DMS53 (cell line): Measurements from ENCODE around the gene CAMTA1.
A peak's percentile ranks its signal among the peaks of the same experiment; 100 is the strongest.

Experiments used
- DNase-seq: peaks from one replicate; lab custom pipeline; 2025; lab: John Stamatoyannopoulos, UW

The CAMTA1 gene

DNA sequence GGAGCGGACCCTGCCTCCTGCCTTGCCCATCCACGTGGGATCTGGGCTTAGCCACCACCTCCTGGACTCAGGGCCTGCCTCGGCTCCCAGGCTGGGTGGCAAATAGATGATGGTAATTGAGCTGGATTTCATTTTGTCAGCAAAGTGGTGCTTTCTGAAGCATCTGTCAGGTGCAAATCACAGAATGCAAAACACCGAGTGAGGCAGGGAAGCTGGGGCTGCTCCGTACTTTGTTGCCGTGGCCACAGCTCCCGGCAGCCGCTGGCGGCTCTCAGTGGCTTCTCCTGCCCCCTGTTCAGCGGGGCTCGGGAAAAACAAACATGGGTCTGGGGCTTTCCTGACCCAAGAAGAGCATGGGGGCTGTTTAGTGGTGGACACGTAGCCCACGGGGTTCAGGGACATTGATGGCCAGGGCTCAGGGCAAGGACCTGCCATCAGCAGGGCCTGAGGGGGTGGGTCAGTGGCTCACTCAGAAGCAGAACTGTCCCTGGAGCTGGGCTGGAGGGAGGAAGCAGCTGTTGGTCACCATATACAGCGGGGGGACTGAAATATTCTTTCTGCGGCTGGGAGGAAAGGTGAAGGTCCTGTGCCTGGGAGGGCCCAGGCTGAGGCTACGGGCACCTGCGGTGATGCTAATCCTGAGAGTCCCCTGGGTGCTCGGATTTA is 855.8 kb downstream of the CAMTA1 start:
- DNase-seq, result no peak

DNA sequence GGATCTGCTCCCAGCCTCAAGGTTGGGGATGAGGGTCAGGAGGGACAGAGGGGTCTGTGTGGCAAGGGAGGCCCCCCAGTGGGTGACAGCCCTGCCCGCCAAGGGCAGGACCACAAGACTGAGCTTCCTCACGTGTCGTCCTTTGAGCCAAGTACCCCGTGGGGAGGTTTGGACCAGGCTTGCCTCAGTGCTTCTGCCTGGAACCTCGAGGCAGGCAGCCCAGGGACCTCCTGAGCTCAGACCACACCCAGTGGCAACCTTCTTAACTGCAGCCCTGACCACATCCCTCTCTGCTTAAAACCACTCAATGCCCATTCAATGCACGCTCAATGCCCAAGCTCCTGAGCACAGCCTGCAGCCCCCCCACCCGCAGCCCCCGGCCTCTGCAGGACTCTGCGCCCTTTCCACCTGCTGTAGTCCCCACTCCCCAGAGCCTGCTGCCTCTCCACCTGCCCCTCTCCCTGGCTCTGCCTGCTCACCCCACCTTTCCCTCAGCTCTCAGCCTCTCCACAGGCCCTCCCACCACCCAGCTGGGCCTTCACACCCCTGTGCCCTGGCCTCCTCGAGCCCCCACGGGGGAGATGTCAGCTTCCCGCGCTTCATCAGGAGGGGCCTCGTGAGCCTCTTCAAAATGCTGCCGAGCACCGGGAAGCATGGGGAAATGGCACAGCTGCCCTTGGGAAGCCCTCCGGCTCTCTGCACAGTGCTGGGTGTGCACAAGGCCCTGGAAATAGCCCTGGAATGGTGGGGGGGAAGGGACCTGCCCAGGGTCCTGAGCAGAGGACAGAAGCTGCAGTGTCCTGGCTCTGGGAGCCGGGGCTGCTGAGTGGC is 856.5 kb downstream of the CAMTA1 start:
- no peak for DNase-seq

DNA sequence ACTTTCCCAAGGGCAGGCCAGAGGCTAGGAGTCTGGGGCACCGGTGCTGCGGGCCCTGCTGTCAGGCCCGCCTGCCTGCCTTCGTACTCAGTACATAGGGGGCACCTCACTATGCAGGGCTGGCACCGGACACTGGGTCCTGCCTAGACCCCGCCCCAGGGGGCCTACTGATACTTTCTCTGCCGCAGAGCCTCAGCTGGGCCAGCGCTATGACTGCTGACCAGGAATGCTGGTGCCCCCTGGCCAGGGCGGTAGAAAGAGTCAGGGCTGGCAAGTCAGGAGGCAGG is 857.1 kb downstream of the CAMTA1 start:
- no peak for DNase-seq

DNA sequence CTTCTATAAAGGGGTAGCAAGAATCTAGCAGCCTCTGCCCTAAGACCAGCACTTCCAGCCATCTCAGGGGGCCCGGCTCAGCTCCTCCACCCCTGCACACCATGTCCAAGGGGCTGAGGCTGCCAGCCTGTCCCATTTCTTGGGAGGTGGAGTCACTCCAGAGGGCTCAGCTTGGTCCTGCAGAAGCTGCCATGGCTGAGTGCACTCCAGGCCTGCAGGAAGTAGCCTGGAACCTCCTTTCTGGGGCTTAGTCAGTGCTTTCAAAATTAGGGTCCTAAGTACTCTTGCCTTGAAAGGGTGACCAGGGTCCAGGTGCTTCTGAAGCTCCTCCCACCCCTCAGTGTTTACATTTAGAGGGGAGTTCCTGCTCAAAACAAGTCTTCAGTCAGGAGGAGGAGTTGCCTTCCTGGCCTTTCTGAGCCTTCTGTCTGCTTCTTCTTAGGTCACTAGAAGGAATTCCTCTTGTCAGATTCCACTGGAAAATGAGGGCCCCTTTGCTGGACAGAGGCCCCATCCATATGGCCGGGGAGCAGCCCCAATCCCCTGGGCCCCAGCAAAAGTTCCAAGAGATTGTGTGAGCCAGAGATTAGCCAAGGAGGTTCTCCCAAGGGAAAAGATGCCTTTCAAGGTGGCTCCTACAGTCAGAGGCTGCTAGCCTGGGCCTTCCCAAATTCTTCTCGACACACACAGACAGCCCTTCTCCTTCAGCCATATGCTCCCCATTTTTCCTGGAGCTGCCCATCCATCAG is 857.7 kb downstream of the CAMTA1 start:
- DNase-seq, result peak; percentile 19

DNA sequence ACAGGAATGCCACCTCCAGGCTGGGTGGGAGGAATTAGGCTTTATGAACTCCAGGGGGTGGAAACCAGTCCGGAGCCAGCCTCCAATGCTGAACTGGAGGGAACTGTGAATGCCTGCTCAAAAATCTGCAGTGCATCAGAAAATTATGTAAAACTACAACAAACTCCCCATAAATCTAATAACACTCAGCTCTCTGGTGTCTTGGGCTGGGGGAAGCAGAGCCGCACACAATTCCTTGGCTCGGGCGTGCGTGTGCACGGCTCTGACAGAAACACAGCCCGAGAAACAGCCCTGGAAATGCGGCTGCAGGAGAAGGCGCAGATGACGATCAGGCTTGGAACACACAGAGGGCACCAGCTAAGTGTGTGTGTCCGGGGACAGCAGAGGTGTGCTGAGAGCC is 858.3 kb downstream of the CAMTA1 start:
- no peak for DNase-seq

DNA sequence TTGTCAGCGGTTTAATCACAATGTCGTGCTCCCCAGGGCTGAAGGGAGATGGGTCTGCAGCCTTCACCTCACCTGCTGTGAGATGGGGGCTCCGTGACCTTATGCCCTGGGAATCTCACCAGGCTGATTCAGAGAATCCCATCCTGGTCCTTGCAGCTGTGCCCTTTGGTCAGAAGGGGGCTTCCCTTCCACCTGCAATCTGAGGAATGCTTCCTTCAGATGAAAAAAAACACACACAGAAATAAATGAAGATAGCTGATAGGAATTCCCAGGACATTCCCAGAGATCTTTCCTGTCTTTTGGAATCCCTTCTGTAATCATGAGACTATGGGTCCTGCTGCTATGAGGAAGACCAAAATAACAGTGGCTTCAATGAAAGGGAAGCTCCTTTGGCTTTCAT is 858.8 kb downstream of the CAMTA1 start:
- DNase-seq, result no peak

DNA sequence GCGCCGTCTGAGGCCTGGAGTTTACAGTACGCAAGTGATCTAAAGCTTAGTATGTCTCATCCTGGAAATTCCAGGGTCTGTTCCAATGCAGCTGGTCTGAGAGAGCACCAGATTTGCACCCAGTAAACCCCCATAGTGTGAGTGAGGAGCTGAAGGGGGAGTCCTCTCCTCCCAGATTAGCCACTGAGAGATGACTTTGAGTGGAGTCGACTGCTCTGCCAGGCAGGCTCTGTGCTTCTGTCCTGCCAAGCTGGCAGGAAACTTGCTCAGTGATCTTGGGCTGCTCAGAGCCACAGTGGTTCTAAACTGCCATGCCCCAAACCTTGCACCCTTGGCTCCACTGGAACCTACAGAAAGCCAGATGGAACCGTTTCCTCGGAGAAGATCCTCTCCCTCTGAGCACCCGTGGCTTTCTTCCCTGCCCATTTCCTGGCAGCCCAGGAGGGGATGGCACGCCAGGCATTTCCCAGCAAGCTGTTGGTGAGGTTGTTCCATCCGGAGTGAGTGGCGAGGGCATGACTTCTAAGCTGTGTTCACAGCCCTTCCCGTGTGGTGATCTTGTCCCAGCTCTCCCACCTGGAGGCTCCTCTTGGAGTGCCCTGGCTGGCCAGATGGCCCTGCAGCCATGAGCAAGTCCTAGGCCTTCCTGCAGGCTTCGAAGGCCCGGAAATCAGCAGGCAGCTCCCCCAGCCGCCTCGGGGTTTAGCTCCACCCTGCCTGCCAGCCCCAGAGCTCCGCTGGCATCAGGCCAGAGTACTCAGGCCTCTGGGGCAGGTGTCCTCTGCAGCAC is 859.9 kb downstream of the CAMTA1 start:
- peak; percentile 98 for DNase-seq

DNA sequence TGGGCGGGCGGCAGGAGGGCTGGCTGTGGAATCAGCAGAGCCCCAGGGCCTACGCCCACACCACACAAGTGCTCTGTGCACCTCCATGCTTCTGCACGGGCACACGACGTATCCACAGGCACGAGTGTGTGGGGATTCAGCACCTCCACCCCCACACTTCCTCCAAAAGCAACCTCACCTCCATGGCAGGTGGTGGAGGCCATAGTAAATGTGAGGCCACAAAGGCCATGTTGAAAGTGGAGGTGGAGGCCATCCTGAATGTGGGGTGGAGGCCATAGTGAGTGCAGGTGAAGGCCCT is 860.4 kb downstream of the CAMTA1 start:
- DNase-seq, result no peak

DNA sequence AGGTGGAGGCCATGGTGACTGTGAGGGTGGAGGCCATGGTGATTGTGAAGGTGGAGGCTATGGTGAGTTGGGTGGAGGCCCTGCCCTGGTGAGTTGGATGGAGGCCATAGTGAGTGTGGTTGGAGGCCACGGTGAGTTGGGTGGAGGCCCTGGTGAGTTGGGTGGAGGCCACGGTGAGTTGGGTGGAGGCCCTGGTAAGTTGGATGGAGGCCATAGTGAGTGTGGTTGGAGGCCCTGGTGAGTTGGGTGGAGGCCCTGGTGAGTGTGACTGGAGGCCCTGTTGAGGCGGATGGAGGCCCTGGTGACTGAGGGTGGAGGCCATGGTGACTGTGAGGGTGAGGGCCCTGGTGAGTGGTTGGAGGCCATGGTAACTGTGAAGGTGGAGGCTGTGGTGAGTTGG is 860.9 kb downstream of the CAMTA1 start:
- DNase-seq, result peak; percentile 31

DNA sequence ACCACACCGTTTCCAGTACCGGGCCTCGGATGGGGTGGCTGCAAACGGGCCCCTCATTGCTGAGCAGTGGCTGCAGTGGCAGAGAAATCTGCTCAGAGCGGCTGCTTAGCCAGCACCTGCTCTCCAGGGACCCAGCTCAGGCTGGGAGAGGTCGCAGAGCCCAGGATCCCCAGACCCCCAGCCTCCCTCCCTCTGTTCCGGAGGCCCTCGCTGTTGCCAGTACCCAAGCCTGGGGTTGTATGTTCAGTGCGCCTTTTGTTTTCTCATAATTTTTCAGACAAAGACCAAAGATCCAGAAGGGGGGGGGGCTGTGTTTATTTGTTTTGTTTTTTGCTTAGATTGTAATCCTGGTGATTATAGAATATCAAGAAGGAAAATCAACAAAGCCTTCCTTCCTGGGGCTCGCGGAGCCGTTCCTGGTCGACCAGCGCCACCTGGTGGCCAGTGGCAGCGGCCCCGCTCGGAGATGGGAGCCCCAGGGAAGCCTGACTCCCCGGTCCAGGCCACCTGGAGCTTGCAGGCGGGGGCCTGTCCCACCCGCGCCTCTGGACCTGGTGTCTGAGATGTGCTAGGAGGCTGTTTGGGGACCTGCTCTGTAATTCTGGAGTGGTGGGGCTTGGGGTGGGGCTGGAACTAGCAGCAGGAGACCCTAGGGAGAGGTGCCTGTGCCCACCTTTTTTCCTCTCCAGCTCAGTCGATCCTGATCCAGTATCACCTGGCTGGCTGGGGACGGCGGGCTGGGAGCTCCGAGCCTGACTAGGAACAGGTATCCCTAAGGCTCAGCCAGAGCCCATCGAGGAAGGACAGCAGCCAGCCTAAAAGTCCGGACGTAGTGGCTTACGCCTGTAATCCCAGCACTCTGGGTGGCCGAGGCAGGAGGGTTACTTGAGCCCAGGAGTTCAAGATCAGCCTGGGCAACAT is 862.0 kb downstream of the CAMTA1 start:
- DNase-seq, result peak; percentile 82

DNA sequence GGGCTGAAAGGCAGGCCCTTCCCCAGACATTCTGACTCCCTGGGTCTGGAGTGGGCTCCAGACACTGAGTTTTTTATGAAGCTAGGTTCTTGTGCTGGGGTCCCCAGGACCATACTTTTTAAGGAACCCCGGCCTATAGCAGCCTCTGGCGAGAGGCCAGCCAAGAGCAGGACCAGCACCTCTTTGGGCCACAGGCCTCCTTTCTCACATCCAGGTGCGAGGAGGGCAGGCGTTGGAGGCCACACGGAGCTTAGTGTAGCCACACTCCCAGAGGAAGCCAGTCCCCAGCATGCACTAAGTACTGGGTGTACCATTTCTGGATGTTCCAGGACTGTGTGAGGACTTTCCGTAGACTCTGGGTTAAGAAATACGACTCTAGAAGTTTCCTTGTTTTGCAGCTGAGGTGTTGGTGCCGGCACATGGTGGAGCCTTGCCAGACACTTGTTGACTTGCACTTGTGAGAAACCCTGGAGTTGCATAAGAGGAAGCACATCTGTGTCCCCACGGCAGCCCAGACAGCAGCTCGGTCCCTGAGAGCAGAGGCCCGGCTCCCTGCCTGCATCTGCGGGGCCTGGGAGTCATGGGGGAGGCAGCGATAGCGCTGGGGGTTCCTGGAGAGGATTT is 863.6 kb downstream of the CAMTA1 start:
- DNase-seq, result no peak

DNA sequence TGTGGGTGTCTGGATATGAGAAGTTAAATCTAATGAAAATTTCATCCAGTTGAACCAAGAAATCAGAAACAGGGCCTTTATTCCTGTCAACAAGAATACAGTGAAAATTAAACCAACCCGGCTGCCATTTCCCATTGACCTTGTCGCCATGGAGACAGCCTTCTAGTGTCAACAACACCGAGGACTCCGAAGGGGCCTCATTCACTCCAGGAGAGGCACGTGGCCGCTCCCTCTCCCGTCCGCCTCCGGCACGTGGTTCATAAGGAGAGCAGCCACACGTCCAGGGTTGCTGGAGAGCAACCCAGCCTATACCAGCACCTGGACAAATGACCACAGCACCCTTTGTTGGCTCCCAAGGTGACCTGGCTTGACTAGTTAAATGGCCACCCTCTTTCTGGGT is 865.5 kb downstream of the CAMTA1 start:
- DNase-seq, result peak; percentile 97

DNA sequence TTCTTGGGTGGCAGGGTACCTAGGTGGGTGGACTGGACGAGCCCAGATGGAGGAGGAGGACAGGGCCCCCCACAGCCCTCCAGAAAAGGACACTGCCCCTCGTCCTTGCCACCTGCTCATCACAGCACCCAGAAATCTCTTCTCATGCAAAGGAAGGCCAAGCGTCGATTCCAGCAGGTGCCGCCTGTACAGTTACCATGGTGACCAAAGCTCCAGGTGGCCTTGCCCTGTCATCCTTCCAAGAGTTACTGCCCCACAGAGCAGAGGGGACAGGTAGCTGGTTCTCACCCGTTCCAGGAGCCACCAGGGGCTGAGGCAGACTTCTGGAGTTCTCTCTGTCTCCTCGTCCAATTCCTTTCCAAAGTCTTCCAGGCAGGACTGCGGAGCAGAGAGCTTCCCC is 865.9 kb downstream of the CAMTA1 start:
- DNase-seq, result peak; percentile 95

DNA sequence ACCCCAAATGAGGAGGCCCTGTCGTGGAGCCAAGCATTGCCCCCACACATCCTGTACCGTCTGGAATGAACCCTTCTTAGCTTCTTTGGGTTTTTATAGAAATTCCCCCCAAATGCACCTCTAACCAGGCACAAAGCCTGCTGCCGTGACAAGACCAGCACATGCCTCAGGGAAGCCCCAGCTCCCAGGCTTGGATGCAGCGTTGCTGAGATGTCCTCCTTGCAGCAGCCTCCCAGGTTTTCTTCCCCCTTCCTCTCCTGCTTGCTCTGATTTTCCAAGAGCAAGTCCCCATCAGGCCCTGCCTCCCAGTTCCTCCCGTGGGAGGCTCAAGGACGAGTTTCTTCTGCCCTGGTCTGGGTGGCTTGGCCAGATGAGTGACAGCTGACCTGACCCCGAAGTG is 866.8 kb downstream of the CAMTA1 start:
- no peak for DNase-seq

DNA sequence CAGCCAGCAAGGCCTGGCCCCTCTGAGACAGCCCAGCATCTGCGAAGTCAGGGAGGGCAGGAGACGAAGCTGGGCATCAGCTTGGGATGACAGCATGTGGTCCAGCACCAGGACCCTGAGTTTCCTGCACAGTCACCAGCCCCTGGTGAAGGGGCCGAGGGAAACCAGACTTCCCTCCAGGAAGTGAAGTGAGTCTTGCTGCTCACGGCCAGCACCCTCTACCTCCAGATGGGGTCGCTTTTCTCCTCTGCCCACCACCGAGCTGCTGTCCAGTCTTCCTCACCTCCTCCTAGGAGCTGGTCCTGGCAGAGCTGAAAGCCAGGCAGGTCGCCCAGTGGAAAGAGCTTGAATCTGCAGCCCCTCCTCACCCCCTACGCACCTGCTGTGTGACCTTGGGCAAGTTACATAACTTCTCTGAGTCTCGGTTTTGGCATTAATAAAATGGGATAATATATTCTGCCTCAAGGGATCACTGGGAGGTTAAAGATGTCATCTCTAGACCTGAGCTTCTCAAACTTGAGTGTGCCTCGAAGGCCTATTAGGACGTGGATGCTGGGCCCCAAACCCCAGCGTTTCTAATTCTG is 867.4 kb downstream of the CAMTA1 start:
- no peak for DNase-seq

DNA sequence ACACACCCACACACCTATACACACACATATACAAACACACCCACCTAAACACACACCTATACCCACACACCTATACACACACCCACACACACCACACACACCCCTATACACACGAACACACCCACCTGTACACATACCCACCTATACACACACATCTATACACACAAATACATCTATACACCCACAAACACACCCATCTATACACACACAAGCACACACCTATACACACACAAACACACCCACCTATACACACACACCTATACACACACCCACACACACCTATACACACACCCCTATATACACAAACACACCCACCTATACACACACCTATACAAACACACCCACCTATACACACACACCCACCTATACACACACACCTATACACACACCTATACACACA is 869.5 kb downstream of the CAMTA1 start:
- no peak for DNase-seq

DNA sequence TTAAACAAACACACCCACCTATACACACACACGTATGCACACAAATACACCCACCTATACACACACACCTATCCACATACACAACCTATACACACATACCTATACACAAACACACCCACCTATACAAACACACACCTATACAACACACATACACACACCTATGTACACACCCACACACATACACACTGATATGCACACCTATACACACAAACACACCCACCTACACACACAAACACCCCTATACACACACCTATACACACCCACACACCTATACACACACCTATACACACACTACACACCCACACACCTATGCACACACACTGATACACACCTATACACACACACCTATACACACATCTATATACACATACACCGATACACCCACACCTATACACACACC is 870.1 kb downstream of the CAMTA1 start:
- DNase-seq, result no peak

DNA sequence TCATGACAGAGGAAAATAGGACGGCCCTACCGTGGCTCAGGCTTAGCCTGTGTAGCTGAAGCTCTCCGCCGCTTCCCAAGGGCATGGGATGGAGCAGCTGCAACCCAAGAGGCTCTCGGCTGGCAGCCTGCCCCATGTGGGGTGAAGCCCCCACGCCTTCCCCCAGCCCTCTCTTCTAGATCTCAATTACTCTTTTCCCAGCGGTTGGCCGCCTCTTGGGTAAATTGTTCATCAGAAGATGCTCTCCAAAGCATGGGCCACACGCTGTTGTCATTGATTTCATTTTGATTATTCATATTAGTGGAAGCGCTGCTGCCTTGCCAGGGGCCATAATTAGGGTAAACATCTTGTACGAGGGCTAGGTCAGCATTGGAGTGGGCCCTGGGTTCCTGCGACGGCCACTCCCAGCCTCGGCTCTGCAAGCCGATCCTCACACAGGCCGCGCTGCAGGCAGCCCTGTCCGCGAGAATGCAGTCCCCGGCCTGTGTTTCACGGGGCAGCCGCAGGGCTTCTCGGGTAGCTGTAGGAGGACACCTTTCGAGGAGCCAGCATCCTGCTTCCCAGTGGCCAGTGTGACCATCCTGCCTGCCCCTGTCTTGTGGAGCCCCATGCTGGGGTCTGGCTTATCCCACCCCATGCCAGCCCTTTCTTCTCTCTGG is 871.4 kb downstream of the CAMTA1 start:
- DNase-seq, result no peak

DNA sequence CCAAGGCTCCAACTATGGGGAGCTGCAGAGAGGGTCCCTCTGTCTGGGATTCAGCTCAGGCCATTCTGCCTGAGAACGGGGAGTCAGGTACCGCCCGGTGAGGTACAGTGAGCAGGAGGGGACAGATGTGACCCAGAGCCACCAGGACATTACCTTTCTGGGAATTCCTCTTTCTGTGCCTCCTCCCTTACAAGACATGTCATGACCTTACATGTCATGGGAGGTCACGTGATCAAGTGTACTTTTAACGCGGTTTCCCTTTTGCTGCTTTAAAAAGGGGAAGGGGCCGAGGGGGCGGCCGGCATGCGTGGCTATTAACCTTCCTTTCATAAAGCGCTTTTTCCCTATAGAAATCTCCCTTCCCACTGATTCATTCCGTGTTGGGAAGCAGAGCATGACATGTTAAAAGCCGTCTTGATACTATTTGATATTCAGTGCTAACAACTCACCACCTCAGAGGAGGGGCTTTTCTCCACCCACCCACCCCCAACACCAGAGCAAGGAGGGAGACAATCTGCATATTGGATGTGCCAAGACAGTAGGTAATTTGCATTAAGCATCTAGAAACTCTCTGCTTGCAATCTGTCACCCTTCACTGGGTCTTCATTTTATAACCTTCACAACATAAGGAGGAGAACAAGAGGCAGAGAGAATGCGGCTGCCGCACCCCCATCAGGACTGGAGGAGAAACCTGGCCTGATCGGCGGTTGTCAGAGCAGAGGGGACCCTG is 872.2 kb downstream of the CAMTA1 start:
- no peak for DNase-seq
